ENCODE measurements around the gene POLG. TPM values are rescaled to one million over a fixed set of nuclear protein-coding genes. Genes with fewer than 3 reads are reported as not detected.

POLG gene
- total RNA-seq, 2 donors from 2014 or later = 76.9 to 89.7 TPM

DNA sequence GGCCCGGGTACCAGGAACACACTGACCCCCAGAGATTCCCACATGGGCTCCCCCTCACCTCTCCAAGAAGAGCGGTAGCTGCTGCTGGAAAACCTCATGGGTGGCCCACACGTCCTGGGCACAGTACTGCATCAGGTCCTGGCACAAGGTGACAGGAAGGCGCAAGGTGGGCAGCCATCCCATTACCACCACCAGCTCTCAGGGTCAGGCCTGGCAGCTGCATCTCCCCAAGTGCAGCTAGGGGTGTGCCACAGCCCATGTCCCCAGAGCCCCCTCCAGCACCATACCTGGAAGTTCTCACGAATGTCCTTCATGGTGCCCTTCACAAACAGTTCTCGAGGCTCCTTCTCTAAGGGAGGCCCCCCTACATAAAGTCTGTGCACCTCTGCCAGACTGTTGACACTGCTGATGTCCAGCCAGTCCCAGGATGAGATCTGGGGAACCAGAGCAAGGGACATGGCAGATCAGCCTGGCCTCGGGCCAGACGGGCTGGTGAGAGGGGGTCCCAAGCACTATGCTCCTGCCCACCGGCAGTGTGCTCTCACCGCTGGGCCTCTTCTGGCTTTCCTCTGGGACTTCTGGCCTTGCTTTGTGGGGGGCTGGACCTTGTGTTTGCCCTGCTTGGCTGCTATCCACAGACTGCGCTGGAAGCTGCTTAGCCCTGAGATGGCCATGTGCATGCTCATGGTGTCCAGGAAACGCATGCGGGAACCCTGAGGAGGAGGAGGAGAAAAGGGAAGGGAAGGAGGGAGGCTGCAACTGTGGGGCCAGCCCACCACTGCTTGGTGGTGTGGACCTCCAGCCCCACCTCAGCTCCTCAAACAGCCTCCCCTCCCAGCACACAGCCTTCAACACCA is 6.0 kb downstream of the POLG start:
- ATAC-seq (replicated peaks) = no peak
- H3K27me3 Mint-ChIP-seq = no peaks in the 10 kb centered on the region
- peak overlapping the region; percentile 79 for H3K4me3 Mint-ChIP-seq
- peaks cover 38% of the 10 kb centered on the region for H3K4me1 Mint-ChIP-seq
- peaks cover 94% of the 10 kb centered on the region for H3K36me3 Mint-ChIP-seq (ENCODE audit: low read depth)
- H3K27ac Mint-ChIP-seq = peak overlapping the region; percentile 86
- no peaks in the 10 kb centered on the region for H3K9me3 Mint-ChIP-seq

DNA sequence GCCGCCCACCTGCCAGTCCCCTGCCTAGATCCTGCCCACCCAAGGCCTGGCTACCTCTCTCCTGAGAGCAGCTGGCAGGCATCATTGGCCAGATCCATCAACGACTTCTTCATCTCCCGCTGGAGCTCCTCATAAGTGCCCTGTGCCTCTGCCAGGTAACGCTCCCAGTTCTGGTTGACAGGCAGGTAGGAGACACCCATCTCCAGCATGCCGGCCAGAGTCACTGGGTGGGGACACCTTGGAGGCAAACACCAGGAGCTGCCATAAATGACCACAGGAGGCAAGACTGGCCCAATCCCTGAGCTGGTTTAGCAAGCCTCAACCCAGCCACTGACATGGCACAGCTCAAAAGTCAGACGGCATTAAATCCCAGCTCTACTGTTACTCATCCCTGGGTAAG is 7.5 kb downstream of the POLG start:
- peaks cover 34% of the 10 kb centered on the region for H3K4me1 Mint-ChIP-seq
- peak overlapping the region; percentile 80 for H3K27ac Mint-ChIP-seq
- H3K36me3 Mint-ChIP-seq (ENCODE audit: low read depth) = peaks cover 98% of the 10 kb centered on the region
- no peaks in the 10 kb centered on the region for H3K9me3 Mint-ChIP-seq
- no peak overlapping the region for H3K4me3 Mint-ChIP-seq
- ATAC-seq (replicated peaks) = no peak
- H3K27me3 Mint-ChIP-seq = no peaks in the 10 kb centered on the region

DNA sequence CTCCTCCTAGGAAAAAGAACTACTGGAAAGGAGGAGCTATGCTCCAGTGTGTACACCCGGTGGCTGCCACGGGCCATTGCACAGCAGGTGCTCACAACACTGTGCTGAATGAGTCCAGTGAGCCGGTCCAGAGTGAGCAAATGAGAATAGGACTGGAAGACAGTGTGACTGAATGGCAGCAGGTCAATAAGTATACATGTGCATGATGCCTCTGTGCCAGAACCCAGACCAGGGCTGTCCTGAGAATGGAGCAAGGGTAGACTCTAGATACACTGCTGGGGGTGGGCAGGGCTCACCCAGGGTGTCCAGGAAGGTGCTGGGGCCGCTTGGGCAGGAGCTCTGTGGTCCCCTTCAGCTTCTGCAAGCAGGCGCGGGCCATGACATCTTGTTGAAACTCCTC is 8.3 kb downstream of the POLG start:
- no peak overlapping the region for H3K4me3 Mint-ChIP-seq
- H3K9me3 Mint-ChIP-seq = no peaks in the 10 kb centered on the region
- no peaks in the 10 kb centered on the region for H3K27me3 Mint-ChIP-seq
- ATAC-seq (replicated peaks) = no peak
- H3K27ac Mint-ChIP-seq = peak overlapping the region; percentile 41
- H3K4me1 Mint-ChIP-seq = peaks cover 26% of the 10 kb centered on the region
- H3K36me3 Mint-ChIP-seq (ENCODE audit: low read depth) = peaks cover 98% of the 10 kb centered on the region

DNA sequence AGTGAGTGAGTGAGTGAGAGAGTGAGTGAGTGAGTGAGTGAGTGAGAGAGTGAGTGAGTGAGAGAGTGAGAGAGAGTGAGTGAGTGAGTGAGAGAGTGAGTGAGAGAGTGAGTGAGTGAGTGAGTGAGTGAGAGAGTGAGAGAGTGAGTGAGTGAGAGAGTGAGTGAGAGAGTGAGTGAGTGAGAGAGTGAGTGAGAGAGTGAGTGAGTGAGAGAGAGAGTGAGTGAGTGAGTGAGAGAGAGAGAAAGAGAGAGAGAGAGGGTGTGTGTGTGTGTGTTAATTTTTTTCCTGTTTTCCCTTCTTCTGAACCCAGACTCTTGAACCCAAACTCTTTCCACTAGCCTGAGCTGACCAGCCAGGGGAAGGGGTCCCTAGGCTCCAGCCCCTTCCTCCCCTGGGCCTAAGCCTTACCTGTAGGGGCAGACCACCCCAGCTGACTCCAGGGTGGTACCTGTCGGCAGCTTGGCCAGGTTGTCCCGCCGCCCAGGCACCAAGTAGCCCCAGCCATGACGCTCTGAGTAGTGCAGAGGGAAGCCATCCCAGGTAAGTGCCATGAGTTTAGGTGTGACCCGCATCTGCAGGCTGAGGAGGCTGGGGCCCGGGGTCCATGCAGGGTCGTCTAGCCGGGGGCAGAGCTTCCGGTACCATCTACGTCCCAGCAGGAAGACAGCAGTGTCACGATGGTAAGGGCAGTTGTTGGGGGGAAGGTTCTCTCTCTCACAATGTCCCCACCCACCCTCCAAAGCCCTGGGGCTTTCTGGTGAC is 9.4 kb downstream of the POLG start:
- Mint-ChIP-seq H3K36me3 (ENCODE audit: low read depth) (peaks cover 98% of the 10 kb centered on the region), H3K4me3 (no peak overlapping the region), H3K9me3 (no peaks in the 10 kb centered on the region), H3K27me3 (no peaks in the 10 kb centered on the region), H3K4me1 (peaks cover 15% of the 10 kb centered on the region), H3K27ac (peak overlapping the region; percentile 65)
- ATAC-seq (replicated peaks) = no peak

DNA sequence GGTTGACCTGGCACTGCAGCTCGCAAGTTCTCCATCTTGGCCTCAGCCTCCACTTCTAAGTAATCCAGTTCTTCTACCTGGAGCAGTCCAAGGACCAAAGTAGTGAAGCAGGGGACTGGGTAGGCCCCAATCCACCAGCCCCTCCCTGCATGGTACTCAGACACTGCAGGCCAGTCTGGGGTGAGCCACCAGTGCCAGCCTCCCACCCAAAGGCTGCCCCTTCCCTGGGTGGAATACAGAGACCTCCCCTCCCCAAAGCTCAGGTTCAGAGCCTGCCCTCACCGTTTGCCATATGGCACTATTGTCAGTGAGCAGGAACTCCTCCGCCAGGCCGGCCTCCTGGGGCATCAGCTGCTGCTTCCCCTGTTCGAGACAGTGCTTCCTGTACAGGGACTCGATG is 10.8 kb downstream of the POLG start:
- Mint-ChIP-seq H3K9me3 (no peaks in the 10 kb centered on the region), H3K4me1 (peaks cover 4% of the 10 kb centered on the region), H3K27me3 (no peaks in the 10 kb centered on the region), H3K36me3 (ENCODE audit: low read depth) (peaks cover 98% of the 10 kb centered on the region), H3K27ac (peak overlapping the region; percentile 65), H3K4me3 (no peak overlapping the region)
- no peak for ATAC-seq (replicated peaks)

DNA sequence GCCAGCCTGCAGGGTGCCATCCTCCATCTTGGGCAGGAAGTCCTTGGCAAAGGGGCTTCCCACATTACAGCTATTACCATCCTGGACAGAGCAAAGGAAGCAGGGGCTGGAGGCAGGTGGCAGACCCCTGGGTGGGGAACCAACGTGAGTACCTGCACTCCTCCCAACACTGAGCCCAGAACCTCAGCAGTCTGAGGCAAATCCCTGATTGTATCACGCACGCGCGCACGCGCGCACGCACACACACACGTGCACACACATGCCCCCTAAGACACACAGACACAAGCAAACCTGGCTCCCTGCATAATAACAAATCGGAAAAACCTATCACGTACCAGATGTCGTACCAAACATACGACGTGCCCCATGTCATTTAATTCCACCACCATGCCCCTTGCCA is 11.8 kb downstream of the POLG start:
- Mint-ChIP-seq H3K9me3 (no peaks in the 10 kb centered on the region), H3K27ac (peak overlapping the region; percentile 69), H3K36me3 (ENCODE audit: low read depth) (peaks cover 98% of the 10 kb centered on the region), H3K4me1 (peaks cover 4% of the 10 kb centered on the region), H3K27me3 (no peaks in the 10 kb centered on the region), H3K4me3 (no peak overlapping the region)
- ATAC-seq (replicated peaks) = no peak

DNA sequence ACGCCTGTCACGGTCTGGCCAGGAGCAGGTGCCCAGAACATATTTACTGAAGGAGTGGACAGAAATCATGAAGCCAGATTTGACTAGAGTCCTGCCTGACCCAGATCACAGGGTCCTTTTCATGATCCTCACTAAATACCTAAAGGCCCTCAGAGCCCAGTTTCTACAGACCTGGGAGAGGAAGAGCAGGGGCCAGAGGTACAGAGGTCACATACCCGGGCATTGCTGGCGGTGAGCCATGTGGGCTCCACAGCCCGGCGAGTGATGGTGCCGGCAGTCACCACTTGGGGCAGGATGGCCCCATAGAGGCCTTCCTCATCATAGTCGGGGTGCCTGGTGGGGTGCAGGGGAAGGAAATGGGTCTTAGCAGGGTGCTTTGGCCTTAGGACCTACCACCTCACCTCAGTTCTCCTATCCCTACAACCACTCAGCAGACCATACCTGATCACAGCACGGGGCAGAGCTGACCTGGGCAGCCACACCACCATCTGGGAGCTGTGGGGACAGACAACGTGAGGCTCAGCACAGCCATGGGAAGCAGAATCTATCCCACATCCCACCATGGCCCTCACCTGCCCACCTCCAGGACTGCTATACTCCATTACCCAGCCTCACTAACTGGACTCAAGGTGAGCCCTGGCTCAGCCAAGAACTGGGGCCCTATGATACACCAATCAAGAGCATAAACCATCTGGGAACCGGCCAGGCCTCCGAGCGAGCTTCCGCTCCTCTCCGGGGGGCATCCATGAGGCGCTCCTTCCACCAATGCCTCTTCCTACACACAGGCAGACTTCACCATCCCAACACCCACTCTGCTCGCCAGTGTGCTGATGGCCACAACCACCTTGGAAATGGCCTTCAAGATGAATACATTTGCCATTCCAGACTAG is 12.9 kb downstream of the POLG start:
- Mint-ChIP-seq H3K4me3 (no peak overlapping the region), H3K9me3 (no peaks in the 10 kb centered on the region), H3K27me3 (no peaks in the 10 kb centered on the region), H3K4me1 (peaks cover 10% of the 10 kb centered on the region), H3K36me3 (ENCODE audit: low read depth) (peaks cover 98% of the 10 kb centered on the region), H3K27ac (peak overlapping the region; percentile 54)
- no peak for ATAC-seq (replicated peaks)

DNA sequence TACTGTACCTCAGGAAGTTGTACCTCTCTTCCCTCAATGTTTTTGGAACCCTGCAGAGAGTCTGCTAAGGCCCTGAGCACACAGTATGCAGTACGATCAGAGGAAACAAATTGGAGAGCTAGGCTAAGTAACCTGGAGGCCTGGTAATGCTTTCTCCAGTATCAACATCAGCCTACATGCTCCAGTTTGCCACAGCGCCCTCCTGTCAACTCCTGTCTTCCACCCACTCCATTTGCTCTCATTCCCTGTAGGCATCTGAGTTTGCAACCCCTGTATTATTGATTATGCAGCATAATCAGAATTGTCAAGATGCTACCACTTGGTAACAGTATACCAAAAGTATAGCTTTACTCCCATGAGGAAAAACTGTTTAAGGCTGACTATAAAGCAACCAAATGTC is 14.4 kb downstream of the POLG start:
- Mint-ChIP-seq H3K4me3 (no peak overlapping the region), H3K27me3 (no peaks in the 10 kb centered on the region), H3K27ac (peak overlapping the region; percentile 84), H3K9me3 (no peaks in the 10 kb centered on the region), H3K4me1 (peaks cover 10% of the 10 kb centered on the region), H3K36me3 (ENCODE audit: low read depth) (peaks cover 99% of the 10 kb centered on the region)
- ATAC-seq (replicated peaks) = no peak

DNA sequence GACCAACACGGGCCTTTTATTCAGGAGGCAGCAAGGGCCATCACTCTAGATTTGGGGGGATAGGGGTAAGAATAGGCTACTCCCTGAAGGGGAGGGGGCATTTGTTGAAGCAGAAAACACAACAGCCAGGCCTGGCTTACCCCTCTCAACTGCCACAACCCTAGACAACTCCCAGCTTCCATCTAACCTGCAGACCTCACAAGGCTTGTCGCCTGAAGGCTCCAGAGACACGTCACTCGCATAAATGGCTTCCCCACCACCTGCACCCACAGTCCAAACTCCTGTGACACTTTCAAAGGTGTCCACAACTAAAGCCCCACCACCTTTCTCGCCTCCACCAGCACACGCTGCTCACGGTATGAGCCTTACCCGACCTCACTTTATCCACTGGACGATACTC is 14.9 kb downstream of the POLG start:
- peaks cover 100% of the 10 kb centered on the region for H3K36me3 Mint-ChIP-seq (ENCODE audit: low read depth)
- H3K27ac Mint-ChIP-seq = peak overlapping the region; percentile 84
- peaks cover 10% of the 10 kb centered on the region for H3K4me1 Mint-ChIP-seq

DNA sequence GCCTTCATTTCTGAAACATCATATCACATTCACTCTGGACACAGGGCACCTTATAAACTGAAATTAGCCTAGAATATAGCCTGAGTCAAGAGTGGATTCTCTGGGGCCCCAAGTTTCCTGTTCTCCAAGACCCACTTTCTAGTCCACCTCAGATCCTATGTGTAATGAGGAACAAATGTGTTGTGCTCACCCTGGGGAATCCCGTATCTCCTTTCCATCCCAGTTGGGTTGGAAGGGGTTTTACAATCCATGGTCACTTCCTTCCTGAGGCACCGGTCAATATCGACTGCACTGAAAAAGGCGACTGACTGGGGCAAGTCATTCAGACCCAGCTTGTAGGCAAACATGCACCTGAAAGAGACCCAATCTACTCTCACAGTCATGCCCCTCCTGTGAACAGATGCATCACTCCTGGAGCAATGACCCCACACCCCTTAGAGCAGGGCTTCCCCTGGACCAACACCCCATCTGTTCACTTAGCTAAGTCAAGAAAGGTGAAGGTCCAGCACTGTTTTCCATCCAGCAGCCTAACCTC is 17.4 kb downstream of the POLG start:
- Mint-ChIP-seq H3K4me3 (peak overlapping the region; percentile 18), H3K27ac (peak overlapping the region; percentile 45), H3K27me3 (no peaks in the 10 kb centered on the region), H3K4me1 (peaks cover 10% of the 10 kb centered on the region), H3K36me3 (ENCODE audit: low read depth) (peaks cover 100% of the 10 kb centered on the region), H3K9me3 (no peaks in the 10 kb centered on the region)
- peak; percentile 71 for ATAC-seq (replicated peaks)

More for the DNA sequence above, 14.9 kb downstream of the POLG start:
- Mint-ChIP-seq H3K9me3 (no peaks in the 10 kb centered on the region), H3K27me3 (no peaks in the 10 kb centered on the region), H3K4me3 (no peak overlapping the region)
- ATAC-seq (replicated peaks) = no peak

DNA sequence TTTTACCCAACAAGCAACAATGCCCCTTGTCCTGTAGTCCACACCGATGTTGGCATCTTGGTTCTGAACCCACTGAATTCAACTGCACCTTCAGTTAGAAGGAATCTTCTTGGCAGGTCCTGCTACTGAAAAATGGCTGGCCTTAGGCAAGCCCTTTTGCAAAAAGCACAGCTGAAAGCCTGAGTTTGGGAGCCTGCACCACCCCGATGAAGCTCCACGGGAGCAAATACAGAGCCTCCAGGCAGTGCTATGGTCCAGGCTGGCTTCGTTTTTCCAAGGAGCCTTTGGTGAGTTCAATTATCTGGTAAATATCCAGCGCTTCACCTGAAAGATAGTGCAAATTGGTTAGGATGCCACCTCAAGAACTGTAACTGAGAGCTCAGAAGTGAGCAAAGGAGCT is 18.1 kb downstream of the POLG start:
- no peaks in the 10 kb centered on the region for H3K27me3 Mint-ChIP-seq
- H3K4me3 Mint-ChIP-seq = no peak overlapping the region
- H3K36me3 Mint-ChIP-seq (ENCODE audit: low read depth) = peaks cover 100% of the 10 kb centered on the region
- peaks cover 10% of the 10 kb centered on the region for H3K4me1 Mint-ChIP-seq
- no peak for ATAC-seq (replicated peaks)
- H3K9me3 Mint-ChIP-seq = no peaks in the 10 kb centered on the region
- peak overlapping the region; percentile 45 for H3K27ac Mint-ChIP-seq

DNA sequence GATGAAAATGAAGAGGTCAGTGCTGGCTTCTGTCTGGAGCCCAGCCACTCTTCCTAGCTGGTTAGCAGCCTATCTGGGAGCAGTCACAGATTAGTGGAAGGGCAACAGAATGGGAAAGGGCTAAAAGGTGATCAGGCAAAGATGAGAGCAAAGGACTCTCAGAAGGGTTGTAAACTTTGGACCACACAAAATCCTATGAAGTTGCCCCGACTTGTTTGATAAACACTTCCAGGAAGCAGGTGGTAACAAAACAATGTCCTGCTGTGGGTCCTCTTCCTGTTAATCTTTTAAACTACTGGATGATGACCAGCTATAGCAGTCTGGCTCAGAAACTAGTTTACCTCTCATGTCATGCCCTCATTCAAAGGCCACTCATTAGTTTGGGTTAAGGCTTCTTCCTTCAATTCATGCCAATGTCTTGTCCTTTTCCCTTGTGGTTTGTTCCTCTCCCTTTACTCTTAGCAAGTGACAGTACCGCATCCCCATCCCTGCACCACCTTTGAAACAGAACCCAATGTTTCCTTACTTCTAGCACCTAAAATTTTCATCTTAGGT is 19.2 kb downstream of the POLG start:
- peaks cover 12% of the 10 kb centered on the region for H3K4me1 Mint-ChIP-seq
- H3K27me3 Mint-ChIP-seq = no peaks in the 10 kb centered on the region
- H3K36me3 Mint-ChIP-seq (ENCODE audit: low read depth) = peaks cover 98% of the 10 kb centered on the region
- peak overlapping the region; percentile 45 for H3K27ac Mint-ChIP-seq
- ATAC-seq (replicated peaks) = no peak
- no peak overlapping the region for H3K4me3 Mint-ChIP-seq
- H3K9me3 Mint-ChIP-seq = no peaks in the 10 kb centered on the region

DNA sequence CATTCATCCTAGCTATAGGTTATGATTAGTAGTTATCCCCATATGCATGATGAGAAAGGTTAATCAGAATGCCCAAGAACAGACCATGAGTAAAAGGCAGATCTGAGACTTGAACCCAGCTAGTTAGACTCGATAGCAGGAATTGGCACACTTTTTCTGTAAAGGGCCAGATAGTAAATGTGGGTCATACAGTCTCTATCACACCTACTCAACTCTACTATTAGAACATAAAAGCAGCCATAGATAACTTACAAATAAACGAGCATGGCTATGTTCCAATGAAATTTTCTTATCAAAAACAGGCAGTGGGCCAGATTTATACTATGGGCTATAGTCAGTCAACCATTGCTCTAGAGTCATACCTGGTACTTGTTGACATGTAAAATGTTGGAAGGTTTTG is 24.6 kb downstream of the POLG start:
- Mint-ChIP-seq H3K9me3 (no peaks in the 10 kb centered on the region), H3K36me3 (ENCODE audit: low read depth) (peaks cover 98% of the 10 kb centered on the region), H3K4me1 (peaks cover 8% of the 10 kb centered on the region), H3K27me3 (no peaks in the 10 kb centered on the region), H3K4me3 (no peak overlapping the region), H3K27ac (peak overlapping the region; percentile 15)
- no peak for ATAC-seq (replicated peaks)

DNA sequence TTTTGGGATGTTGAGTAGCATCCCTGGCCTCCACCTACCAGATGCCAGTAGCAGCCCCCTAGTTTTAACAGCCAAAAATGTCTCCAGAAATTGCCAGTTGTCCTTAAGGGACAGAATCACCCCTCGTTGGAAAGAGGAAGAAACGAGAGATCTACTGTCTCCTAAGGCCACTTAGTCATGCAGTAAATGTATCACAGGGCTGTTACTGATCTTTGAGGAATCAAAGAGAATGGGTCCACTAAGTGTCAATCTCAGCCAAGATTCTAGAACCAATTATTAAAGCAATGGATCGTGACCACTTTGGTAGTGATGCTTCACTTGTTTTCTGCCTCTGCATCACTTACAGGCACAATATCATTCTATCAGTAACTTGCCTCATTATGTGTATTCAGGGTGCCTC is 26.4 kb downstream of the POLG start:
- H3K36me3 Mint-ChIP-seq (ENCODE audit: low read depth) = peaks cover 98% of the 10 kb centered on the region

More for the DNA sequence above, 26.4 kb downstream of the POLG start:
- Mint-ChIP-seq H3K27me3 (no peaks in the 10 kb centered on the region), H3K4me3 (no peak overlapping the region), H3K9me3 (no peaks in the 10 kb centered on the region), H3K27ac (peak overlapping the region; percentile 0), H3K4me1 (peaks cover 4% of the 10 kb centered on the region)
- ATAC-seq (replicated peaks) = no peak

All from activated T-helper 17 cell treated with anti-CD3 and anti-CD28 coated beads, Interleukin-2, amount 50 U/mL, for 72 hours (primary cell).